H1 (cell line): ENCODE measurements around the gene SYNE4. TPM values are rescaled to one million over a fixed set of nuclear protein-coding genes. Genes with fewer than 3 reads are reported as not detected.
"Not testable (repeated sequence)": the region's sequence is repeated elsewhere in the genome, so short reads cannot be mapped to it uniquely, and the experiment has no call there.

Experiments used
- CTCF ChIA-PET: fragments of 300-600 bp; sonication (Branson Sonifier 250); formaldehyde crosslinking; loops from one replicate; lab custom pipeline; 2021; ENCODE audit not compliant: partially characterized antibody; lab: Charles Lee
- POLR2A ChIA-PET: fragments of 300-600 bp; sonication (Branson Sonifier 250); formaldehyde crosslinking; loops from one replicate; lab custom pipeline; 2021; ENCODE audit warnings: inconsistent platforms; ENCODE audit not compliant: partially characterized antibody; lab: Charles Lee
- DNase-seq, 2 experiments: peaks; one replicate each; pipeline versions ENCODE4 v3.0.0 to v3.0.0-alpha.2; 2010 to 2022; ENCODE audit warnings: low spot score in 2 of 2, low read depth in 1 of 2, mixed read lengths in 1 of 2
- FAIRE-seq: peaks from 2 replicates; lab custom pipeline; 2011; peaks lifted over from hg19 to GRCh38; lab: Jason Lieb, UNC
- H2AFZ ChIP-seq: 2 replicates; pipeline ENCODE4 v1.8.1; 2012; ENCODE audit warnings: low read length, inconsistent platforms
- H2AK5ac ChIP-seq: 2 replicates; pipeline ENCODE4 v1.6.1; 2013; ENCODE audit warnings: low read depth, low read length
- H2BK120ac ChIP-seq: replicated peaks from 2 replicates; pipeline ENCODE3; 2013; ENCODE audit warnings: low read depth, low read length, inconsistent platforms
- H2BK12ac ChIP-seq: 2 replicates; pipeline ENCODE4 v1.6.1; 2013; ENCODE audit warnings: low read depth, low read length
- H2BK15ac ChIP-seq: 2 replicates; pipeline ENCODE4 v1.6.1; 2013; ENCODE audit warnings: low read length
- H2BK20ac ChIP-seq: 2 replicates; pipeline ENCODE4 v1.6.1; 2013; ENCODE audit warnings: low read length
- H2BK5ac ChIP-seq: 2 replicates; pipeline ENCODE4 v1.6.1; 2013; ENCODE audit warnings: low read depth, low read length
- H3K14ac ChIP-seq: 2 replicates; pipeline ENCODE4 v1.6.1; 2013; ENCODE audit warnings: inconsistent platforms; ENCODE audit not compliant: insufficient read length
- H3K18ac ChIP-seq: 2 replicates; pipeline ENCODE4 v1.6.1; 2013; ENCODE audit warnings: low read length; ENCODE audit errors: extremely low read depth
- H3K23ac ChIP-seq: 2 replicates; pipeline ENCODE4 v1.6.1; 2013; ENCODE audit warnings: inconsistent platforms; ENCODE audit not compliant: insufficient read length
- H3K23me2 ChIP-seq: 2 replicates; pipeline ENCODE4 v1.6.1; 2013; ENCODE audit warnings: low read depth, low read length
- H3K27ac ChIP-seq: 2 replicates; pipeline ENCODE4 v1.6.1; 2011; ENCODE audit warnings: low read depth, low read length, inconsistent platforms
- H3K27me3 ChIP-seq, 4 experiments: replicated peaks in 1 of 4; 1 replicate in 1 of 4; 2 replicates in 3 of 4; pipeline versions ENCODE4 v1.6.1 to v1.8.1; 2011 to 2013; ENCODE audit warnings: low read length in 3 of 4, mild to moderate bottlenecking in 3 of 4, inconsistent platforms in 2 of 4, mixed read lengths in 2 of 4, moderate library complexity in 1 of 4; ENCODE audit not compliant: control insufficient read depth in 3 of 4, insufficient read depth in 3 of 4; ENCODE audit errors: extremely low read depth in 1 of 4
- H3K36me3 ChIP-seq, 4 experiments: 2 replicates each; pipeline versions ENCODE4 v1.6.1 to v1.8.1; 2011 to 2013; ENCODE audit warnings: mild to moderate bottlenecking in 4 of 4, low read length in 3 of 4, moderate library complexity in 2 of 4, control low read depth in 1 of 4, inconsistent platforms in 1 of 4; ENCODE audit not compliant: insufficient read depth in 4 of 4, control insufficient read depth in 2 of 4
- H3K4ac ChIP-seq: replicated peaks from 2 replicates; pipeline ENCODE3; 2013; ENCODE audit warnings: low read length, low read depth, mixed read lengths, inconsistent platforms; ENCODE audit not compliant: insufficient read length
- H3K4me1 ChIP-seq, 4 experiments: replicated peaks in 1 of 4; 1 replicate in 1 of 4; 2 replicates in 3 of 4; pipeline versions ENCODE4 v1.6.1 to v1.8.1; 2011 to 2013; ENCODE audit warnings: low read length in 3 of 4, inconsistent platforms in 2 of 4, mixed read lengths in 1 of 4; ENCODE audit not compliant: insufficient read depth in 4 of 4, control insufficient read depth in 3 of 4
- H3K4me2 ChIP-seq, 2 experiments: 2 replicates each; pipeline versions ENCODE4 v1.6.1 to v1.8.1; 2011 to 2013; ENCODE audit warnings: low read depth in 2 of 2, low read length in 2 of 2, control low read depth in 1 of 2, inconsistent platforms in 1 of 2, mild to moderate bottlenecking in 1 of 2; ENCODE audit not compliant: insufficient read depth in 1 of 2
- H3K4me3 ChIP-seq, 4 experiments: fragments of 200-600, 300-600 bp in 1 of 4; sonication (generic), shearing (Covaris generic), sonication (Bioruptor Twin) in 1 of 4; 2 replicates each; pipeline versions ENCODE4 v1.5.1 to v1.8.1; 2011 to 2016; ENCODE audit warnings: low read length in 4 of 4, low read depth in 3 of 4, control low read depth in 2 of 4, inconsistent platforms in 2 of 4, mild to moderate bottlenecking in 2 of 4, mixed read lengths in 1 of 4, moderate library complexity in 1 of 4; ENCODE audit not compliant: insufficient read depth in 2 of 4; ENCODE audit errors: extremely low read depth in 1 of 4
- H3K56ac ChIP-seq: replicated peaks from 2 replicates; pipeline ENCODE3; 2013; ENCODE audit warnings: low read depth, mild to moderate bottlenecking, mixed read lengths, low read length, inconsistent platforms; ENCODE audit not compliant: insufficient read length
- H3K79me1 ChIP-seq: 2 replicates; pipeline ENCODE4 v1.6.1; 2013; ENCODE audit warnings: low read depth, low read length, control low read depth
- H3K79me2 ChIP-seq, 2 experiments: 2 replicates each; pipeline versions ENCODE4 v1.6.1 to v1.8.1; 2012 to 2013; ENCODE audit warnings: low read length in 2 of 2, mild to moderate bottlenecking in 2 of 2, inconsistent platforms in 1 of 2; ENCODE audit not compliant: insufficient read depth in 2 of 2, control insufficient read depth in 1 of 2
- H3K9ac ChIP-seq, 4 experiments: replicated peaks in 1 of 4; 1 replicate in 1 of 4; 2 replicates in 3 of 4; pipeline versions ENCODE4 v1.6.1 to v1.8.1; 2011 to 2013; ENCODE audit warnings: low read depth in 3 of 4, low read length in 3 of 4, control low read depth in 2 of 4, mild to moderate bottlenecking in 2 of 4, moderate library complexity in 2 of 4, inconsistent platforms in 1 of 4; ENCODE audit errors: extremely low read depth in 1 of 4
- H3K9me3 ChIP-seq, 2 experiments: 2 replicates each; pipeline versions ENCODE4 v1.6.1 to v1.8.1; 2012 to 2013; ENCODE audit warnings: mild to moderate bottlenecking in 2 of 2, moderate library complexity in 2 of 2, control low read depth in 1 of 2, inconsistent platforms in 1 of 2, low read depth in 1 of 2, low read length in 1 of 2, mixed read lengths in 1 of 2; ENCODE audit not compliant: insufficient read depth in 2 of 2
- H4K20me1 ChIP-seq, 2 experiments: replicated peaks in 1 of 2; 2 replicates each; pipeline versions ENCODE3 to v1.8.1; 2011 to 2013; ENCODE audit warnings: inconsistent platforms in 2 of 2, low read length in 2 of 2, mild to moderate bottlenecking in 1 of 2; ENCODE audit not compliant: insufficient read depth in 2 of 2, control insufficient read depth in 1 of 2
- H4K5ac ChIP-seq: 2 replicates; pipeline ENCODE4 v1.6.1; 2013; ENCODE audit warnings: low read length, low read depth, mixed read lengths, inconsistent platforms; ENCODE audit not compliant: insufficient read length
- H4K8ac ChIP-seq: 2 replicates; pipeline ENCODE4 v1.8.0; 2013; ENCODE audit warnings: mild to moderate bottlenecking, moderate library complexity, low read length, inconsistent platforms; ENCODE audit not compliant: insufficient read depth; ENCODE audit errors: extremely low read depth
- H4K91ac ChIP-seq: replicated peaks from 2 replicates; pipeline ENCODE3; 2013; ENCODE audit warnings: low read length, mixed read lengths, inconsistent platforms; ENCODE audit not compliant: insufficient read length
- CEBPB ChIP-seq: IDR thresholded peaks from 2 replicates; pipeline ENCODE4 v1.6.1; 2012; ENCODE audit warnings: low read depth, low read length
- WGBS, 2 experiments: shearing (Covaris generic) in 1 of 2; methylation state at CpG; one replicate each; pipeline versions ENCODE4 v1.1.6 to v1.1.7; 2013 to 2015; ENCODE audit warnings: low lambda C conversion rate in 2 of 2, mixed read lengths in 2 of 2, inconsistent platforms in 1 of 2, low coverage in 1 of 2, missing lambda C conversion rate in 1 of 2; ENCODE audit not compliant: insufficient replicate concordance in 2 of 2, insufficient coverage in 1 of 2, insufficient read length in 1 of 2; ENCODE audit errors: extremely low coverage in 1 of 2, missing lambda C conversion rate in 1 of 2; 5-methylcytosine and 5-hydroxymethylcytosine counted together
- polyA plus RNA-seq, 7 experiments: library from polyadenylated mRNA; depleted of rRNA in 3 of 7; stranded (reverse) in 5 of 7; unstranded in 2 of 7; fragments of >200 nt in 5 of 7; fragments of 200-250 nt in 2 of 7; gene quantifications; 1 replicate in 5 of 7; 2 replicates in 1 of 7; 4 replicates in 1 of 7; pipeline versions ENCODE4 v1.2.1 to v1.2.3, GENCODE V29; 2011 to 2013; ENCODE audit warnings: missing spikeins in 2 of 7, mixed read lengths in 2 of 7
- total RNA-seq: library from RNA; stranded (reverse); fragmentation: NEBNext Ultra II Directional; extraction: Animal tissue kit (Norgen Biotek cat#: 25700); gene quantifications from 2 replicates; pipeline ENCODE4 v1.2.1, GENCODE V29; 2021

The SYNE4 gene
- total and polyA plus RNA-seq, 2 of the 8 experiments (the other 6 are each of a cell fraction or from before 2014, with no cell fraction given), result 20.8 to 22.6 TPM

GRCh38 chr19:36041092-36041491 is 32.5 kb upstream of the SYNE4 start:
- not testable (repeated sequence) for H3K36me3 ChIP-seq, H2BK12ac ChIP-seq, FAIRE-seq, H3K79me1 ChIP-seq, H4K8ac ChIP-seq, H3K56ac ChIP-seq, H3K4me3 ChIP-seq, H4K20me1 ChIP-seq, H3K27ac ChIP-seq, H2BK5ac ChIP-seq, H3K23me2 ChIP-seq, H2BK20ac ChIP-seq, H3K14ac ChIP-seq, H3K4me1 ChIP-seq, H3K4ac ChIP-seq, H3K18ac ChIP-seq, H3K79me2 ChIP-seq, H2BK15ac ChIP-seq, H3K4me2 ChIP-seq, H2BK120ac ChIP-seq, H3K27me3 ChIP-seq, H2AFZ ChIP-seq, H3K23ac ChIP-seq, DNase-seq, H3K9ac ChIP-seq, H3K9me3 ChIP-seq, H2AK5ac ChIP-seq, H4K5ac ChIP-seq, H4K91ac ChIP-seq
- WGBS, 2 experiments, result 88% methylated on average over 6 of the region's 6 CpGs; no CpG with 5 or more reads in 1 of the 2 experiments
- peak; percentile 92 for TF ChIP-seq CEBPB
- POLR2A ChIA-PET, result interaction anchor here (0.9 to 1.1 kb wide), 3 partner anchors 8 to 36 kb away, joined by 3 read pairs; no protein-coding TSS in a partner anchor
- CTCF ChIA-PET, result interaction anchor here (0.9 to 1.6 kb wide), 3 partner anchors 10 to 14 kb away, joined by 3 to 7 read pairs (median 3); no protein-coding TSS in a partner anchor
